Endothelial cell of umbilical vein (primary cell): ENCODE results near the gene ADD2. TPM values are rescaled to one million over a fixed set of nuclear protein-coding genes. Genes with fewer than 3 reads are reported as not detected.

Experiments used
- BruUV-seq: library from RNA; stranded (reverse); fragments of 400-500 nt; replicated peaks from 2 replicates; lab custom pipeline; 2021; lab: Mats Ljungman, UMichigan
- CTCF ChIA-PET: fragments of 300-600, 350-600 bp; sonication (Branson Sonifier 250); formaldehyde crosslinking; loops from one replicate; lab custom pipeline; 2021; ENCODE audit warnings: antibody characterized with exemption, inconsistent platforms; lab: Charles Lee
- POLR2A ChIA-PET: fragments of 300-600, 350-600 bp; sonication (Branson Sonifier 250); formaldehyde crosslinking; loops from one replicate; lab custom pipeline; 2021; ENCODE audit warnings: antibody characterized with exemption, inconsistent platforms; lab: Charles Lee
- DNase-seq: peaks from one replicate; pipeline ENCODE4 v3.0.0-alpha.2; 2011; ENCODE audit warnings: low read depth, low spot score
- FAIRE-seq: peaks from 2 replicates; lab custom pipeline; 2011; peaks lifted over from hg19 to GRCh38; lab: Jason Lieb, UNC
- H2AFZ ChIP-seq: 2 replicates; pipeline ENCODE4 v1.6.0; 2012; ENCODE audit warnings: low read depth, low read length, control low read depth, inconsistent platforms
- H3K27ac ChIP-seq: 2 replicates; pipeline ENCODE4 v1.5.1; 2011; ENCODE audit warnings: low read depth, mild to moderate bottlenecking, control low read depth, low read length, moderate library complexity; ENCODE audit not compliant: insufficient read depth
- H3K27me3 ChIP-seq, 2 experiments: 2 replicates each; pipeline versions ENCODE4 v1.6.0 to v1.6.1; 2011; ENCODE audit warnings: low read length in 2 of 2, mixed read lengths in 1 of 2; ENCODE audit not compliant: control insufficient read depth in 2 of 2, insufficient read depth in 2 of 2
- H3K36me3 ChIP-seq, 2 experiments: 2 replicates in 1 of 2; 3 replicates in 1 of 2; pipeline ENCODE4 v1.5.1; 2011; ENCODE audit warnings: low read length in 2 of 2, mild to moderate bottlenecking in 1 of 2, moderate library complexity in 1 of 2; ENCODE audit not compliant: control insufficient read depth in 2 of 2, insufficient read depth in 2 of 2; ENCODE audit errors: extremely low read depth in 1 of 2
- H3K4me1 ChIP-seq: 3 replicates; pipeline ENCODE4 v1.5.1; 2011; ENCODE audit warnings: mild to moderate bottlenecking, low read length; ENCODE audit not compliant: control insufficient read depth, insufficient read depth; ENCODE audit errors: extremely low read depth
- H3K4me2 ChIP-seq: 2 replicates; pipeline ENCODE4 v1.6.1; 2011; ENCODE audit warnings: low read length, control low read depth, mixed read lengths; ENCODE audit not compliant: insufficient read depth
- H3K4me3 ChIP-seq, 3 experiments: fragments of 200-600 bp in 1 of 3; sonication (generic), shearing (Covaris generic) in 1 of 3; replicated peaks in 1 of 3; 2 replicates each; pipeline ENCODE4 v1.5.1; 2011 to 2016; ENCODE audit warnings: control low read depth in 3 of 3, low read length in 3 of 3, mild to moderate bottlenecking in 2 of 3, inconsistent platforms in 1 of 3, low read depth in 1 of 3, moderate library complexity in 1 of 3; ENCODE audit not compliant: insufficient read depth in 1 of 3
- H3K79me2 ChIP-seq: 2 replicates; pipeline ENCODE4 v1.6.0; 2012; ENCODE audit warnings: low read length, inconsistent platforms; ENCODE audit not compliant: control insufficient read depth, insufficient read depth
- H3K9ac ChIP-seq: replicated peaks from 2 replicates; pipeline ENCODE3; 2011; ENCODE audit warnings: low read length, control low read depth; ENCODE audit not compliant: insufficient read depth; ENCODE audit errors: extremely low read depth
- H3K9me1 ChIP-seq: replicated peaks from 3 replicates; pipeline ENCODE4 v1.6.0; 2011; ENCODE audit warnings: mild to moderate bottlenecking, low read length; ENCODE audit not compliant: control insufficient read depth, insufficient read depth; ENCODE audit errors: extremely low read depth
- H3K9me3 ChIP-seq: replicated peaks from 2 replicates; pipeline ENCODE4 v1.5.1; 2012; ENCODE audit warnings: low read length, inconsistent platforms; ENCODE audit not compliant: control insufficient read depth, insufficient read depth
- H4K20me1 ChIP-seq: replicated peaks from 2 replicates; pipeline ENCODE3; 2011; ENCODE audit warnings: mild to moderate bottlenecking, low read length; ENCODE audit not compliant: control insufficient read depth, insufficient read depth; ENCODE audit errors: extremely low read depth
- CTCF ChIP-seq, 2 donors: IDR thresholded peaks; 1 replicate in 1 of 2; 2 replicates in 1 of 2; pipeline ENCODE4 v1.5.1; 2011; ENCODE audit warnings: low read length in 2 of 2, mild to moderate bottlenecking in 2 of 2, moderate library complexity in 2 of 2, control low read depth in 1 of 2, inconsistent platforms in 1 of 2, low read depth in 1 of 2; ENCODE audit not compliant: insufficient read depth in 1 of 2; ENCODE audit errors: extremely low read depth in 1 of 2
- EZH2 ChIP-seq: IDR thresholded peaks from 2 replicates; pipeline ENCODE4 v1.6.1; 2012; ENCODE audit warnings: borderline replicate concordance, low read depth, mild to moderate bottlenecking, moderate library complexity, low read length, inconsistent platforms; ENCODE audit not compliant: severe bottlenecking
- GATA2 ChIP-seq: IDR thresholded peaks from 2 replicates; pipeline ENCODE4 v1.7.0; 2011; ENCODE audit warnings: low read depth, mild to moderate bottlenecking, moderate library complexity, mixed read lengths, low read length; ENCODE audit not compliant: insufficient read length, insufficient read depth
- JUN ChIP-seq: IDR thresholded peaks from 2 replicates; pipeline ENCODE4 v1.6.1; 2011; ENCODE audit warnings: borderline replicate concordance, low read depth; ENCODE audit not compliant: insufficient read length, insufficient read depth
- MAX ChIP-seq: IDR thresholded peaks from 2 replicates; pipeline ENCODE4 v1.6.1; 2011; ENCODE audit not compliant: insufficient read depth, insufficient read length
- dilution Hi-C: fragments of 300-500 bp; cut with MboI; formaldehyde crosslinking; loops from one replicate; pipeline ENCODE4 v1.15.0; 2019; ENCODE audit warnings: low sequenced_read_pairs; ENCODE audit not compliant: extremely low pct_ligation_motif_present
- intact Hi-C: fragments of 100-400 bp; cut with micrococcal nuclease; formaldehyde crosslinking; loops from one replicate; pipeline ENCODE4 v1.10.0; 2022
- polyA plus RNA-seq, 4 experiments: library from polyadenylated mRNA; depleted of rRNA in 3 of 4; stranded (reverse) in 3 of 4; unstranded in 1 of 4; fragments of >200 nt; gene quantifications; 2 replicates each; pipeline versions ENCODE4 v1.2.1 to v1.2.3, GENCODE V29; 2011 to 2012; ENCODE audit warnings: missing spikeins in 1 of 4
- total RNA-seq: library from RNA; stranded (reverse); gene quantifications from 2 replicates; pipeline ENCODE4 v1.2.3, GENCODE V29; 2021

The ADD2 gene
- total and polyA plus RNA-seq, 2 donors (not counting 3 experiments of a cell fraction or from before 2014, with no cell fraction given), result 0.17 TPM; not detected in 1

GRCh38 chr2:70656421-70657010 is 111.5 kb downstream of the ADD2 start:
- POLR2A ChIA-PET, result no interaction called here
- CTCF ChIA-PET, result interaction anchor here (0.8 to 2.0 kb wide), 7 partner anchors 9 to 352 kb away, joined by 3 to 10 read pairs (median 3); no protein-coding TSS in a partner anchor
- dilution Hi-C loops, result no loop called here

More at GRCh38 chr2:70656421-70657010, 111.5 kb downstream of the ADD2 start:
- no peaks in the 10 kb centered on the region for H3K79me2 ChIP-seq
- TF ChIP-seq JUN (no peak), EZH2 (no peak), GATA2 (no peak), MAX (no peak), CTCF (IDR thresholded peaks at IDR 0.05; ENCODE audit: extremely low read depth in 1 of 2, insufficient read depth in 1 of 2, low read depth in 1 of 2, low read length in 2 of 2) (no peak)
- H3K4me3 ChIP-seq, result no peak overlapping the region
- DNase-seq, result no peak
- H3K9ac ChIP-seq, result no peak overlapping the region
- H4K20me1 ChIP-seq, result no peaks in the 10 kb centered on the region
- H3K36me3 ChIP-seq, result no peaks in the 10 kb centered on the region
- H3K9me3 ChIP-seq, result no peaks in the 10 kb centered on the region
- FAIRE-seq, result no peak
- H3K4me2 ChIP-seq, result no peak overlapping the region
- H2AFZ ChIP-seq, result no peak overlapping the region
- intact Hi-C loops, result no loop called here
- H3K9me1 ChIP-seq, result no peaks in the 10 kb centered on the region
- no peaks in the 10 kb centered on the region for H3K4me1 ChIP-seq
- BruUV-seq, result no TSS peak
- no peak overlapping the region for H3K27ac ChIP-seq
- H3K27me3 ChIP-seq, result peaks cover 14 to 27% of the 10 kb centered on the region in 2 experiments
